Neutrophil (primary cell): ENCODE measurements around the gene TJP2.

Source experiments
- H3K27ac ChIP-seq: fragments of 200-600 bp; sonication (generic); 2 replicates; pipeline ENCODE4 v1.5.1; 2016; ENCODE audit warnings: mild to moderate bottlenecking, moderate library complexity
- H3K27me3 ChIP-seq: fragments of 200-600 bp; sonication (generic); 2 replicates; pipeline ENCODE4 v1.6.0; 2016; ENCODE audit warnings: mild to moderate bottlenecking
- H3K36me3 ChIP-seq: fragments of 200-600 bp; sonication (generic); 2 replicates; pipeline ENCODE4 v1.5.1; 2017
- H3K4me1 ChIP-seq, 2 experiments: fragments of 200-600 bp in 1 of 2; sonication (generic) in 1 of 2; 1 replicate in 1 of 2; 2 replicates in 1 of 2; pipeline versions ENCODE4 v1.5.1 to v1.6.1; 2013 to 2016; ENCODE audit warnings: low read depth in 1 of 2, low read length in 1 of 2, mild to moderate bottlenecking in 1 of 2, moderate library complexity in 1 of 2; ENCODE audit not compliant: control insufficient read depth in 1 of 2, insufficient read depth in 1 of 2
- H3K4me3 ChIP-seq, 2 experiments: fragments of 200-600 bp in 1 of 2; sonication (generic) in 1 of 2; 1 replicate in 1 of 2; 2 replicates in 1 of 2; pipeline ENCODE4 v1.5.1; 2013 to 2016; ENCODE audit warnings: low read depth in 1 of 2, low read length in 1 of 2, mild to moderate bottlenecking in 1 of 2, moderate library complexity in 1 of 2
- H3K9me3 ChIP-seq: fragments of 200-600 bp; sonication (generic); 2 replicates; pipeline ENCODE4 v1.5.1; 2016
- TF ChIP-seq, protein P1 (sequence below): fragments of 200-600 bp; sonication (generic); IDR thresholded peaks from 2 replicates; pipeline ENCODE4 v1.5.1; 2016; ENCODE audit warnings: antibody characterized with exemption

Gene TJP2

DNA sequence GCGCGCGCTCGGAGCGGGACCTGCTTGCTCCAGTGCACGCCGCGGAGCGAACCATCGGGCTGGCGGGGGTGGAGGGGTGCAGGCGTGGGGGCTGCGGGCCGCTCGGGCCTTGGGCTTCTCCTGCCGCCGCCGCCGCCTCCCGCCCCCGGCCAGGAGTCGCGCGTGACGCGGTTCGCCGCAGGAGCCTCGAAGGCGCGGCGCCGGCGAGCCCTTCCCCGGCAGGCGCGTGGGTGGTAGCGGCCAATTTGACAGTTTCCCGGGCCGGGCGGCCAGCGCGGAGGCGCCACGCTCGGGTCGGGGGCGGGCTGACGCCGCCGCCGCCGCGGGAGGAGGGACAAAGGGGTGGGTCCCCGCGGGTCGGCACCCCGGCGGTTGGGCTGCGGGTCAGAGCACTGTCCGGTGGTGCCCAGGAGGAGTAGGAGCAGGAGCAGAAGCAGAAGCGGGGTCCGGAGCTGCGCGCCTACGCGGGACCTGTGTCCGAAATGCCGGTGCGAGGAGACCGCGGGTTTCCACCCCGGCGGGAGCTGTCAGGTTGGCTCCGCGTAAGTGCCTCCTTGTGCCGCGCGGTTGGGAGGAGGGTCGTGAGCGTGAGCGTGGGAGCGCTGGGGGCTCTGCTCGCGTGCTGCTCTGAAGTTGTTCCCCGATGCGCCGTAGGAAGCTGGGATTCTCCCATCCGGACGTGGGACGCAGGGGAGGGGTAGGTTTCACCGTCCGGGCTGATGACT is at the start of gene TJP2:
TSS of gene TJP2 (plus strand) at position 387 of the 725 bp plus-strand sequence. CDS start at position 483, 96 bp downstream.
- H3K4me1 ChIP-seq = peaks cover 23 to 28% of the 10 kb centered on the region in 2 experiments
- TF ChIP-seq, protein P1, sequence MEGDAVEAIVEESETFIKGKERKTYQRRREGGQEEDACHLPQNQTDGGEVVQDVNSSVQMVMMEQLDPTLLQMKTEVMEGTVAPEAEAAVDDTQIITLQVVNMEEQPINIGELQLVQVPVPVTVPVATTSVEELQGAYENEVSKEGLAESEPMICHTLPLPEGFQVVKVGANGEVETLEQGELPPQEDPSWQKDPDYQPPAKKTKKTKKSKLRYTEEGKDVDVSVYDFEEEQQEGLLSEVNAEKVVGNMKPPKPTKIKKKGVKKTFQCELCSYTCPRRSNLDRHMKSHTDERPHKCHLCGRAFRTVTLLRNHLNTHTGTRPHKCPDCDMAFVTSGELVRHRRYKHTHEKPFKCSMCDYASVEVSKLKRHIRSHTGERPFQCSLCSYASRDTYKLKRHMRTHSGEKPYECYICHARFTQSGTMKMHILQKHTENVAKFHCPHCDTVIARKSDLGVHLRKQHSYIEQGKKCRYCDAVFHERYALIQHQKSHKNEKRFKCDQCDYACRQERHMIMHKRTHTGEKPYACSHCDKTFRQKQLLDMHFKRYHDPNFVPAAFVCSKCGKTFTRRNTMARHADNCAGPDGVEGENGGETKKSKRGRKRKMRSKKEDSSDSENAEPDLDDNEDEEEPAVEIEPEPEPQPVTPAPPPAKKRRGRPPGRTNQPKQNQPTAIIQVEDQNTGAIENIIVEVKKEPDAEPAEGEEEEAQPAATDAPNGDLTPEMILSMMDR = no peak

GRCh38 chr9:69130456-69131441 is 43.3 kb upstream of the TJP2 start:
- no peaks in the 10 kb centered on the region for H3K36me3 ChIP-seq
- H3K9me3 ChIP-seq = no peaks in the 10 kb centered on the region
- no peak overlapping the region for H3K4me3 ChIP-seq
- no peaks in the 10 kb centered on the region for H3K27me3 ChIP-seq
- H3K4me1 ChIP-seq = no peaks in the 10 kb centered on the region
- H3K27ac ChIP-seq = no peak overlapping the region
- TF ChIP-seq, protein P1 = no peak

More for the DNA sequence above, at the start of gene TJP2:
- Histone ChIP-seq H3K27ac (peak within 1 kb of the TSS; percentile 33), H3K9me3 (no peaks in the 10 kb centered on the region), H3K27me3 (peaks cover 21% of the 10 kb centered on the region), H3K36me3 (no peaks in the 10 kb centered on the region), H3K4me3 (peak within 1 kb of the TSS; percentile 66 to 67)

DNA sequence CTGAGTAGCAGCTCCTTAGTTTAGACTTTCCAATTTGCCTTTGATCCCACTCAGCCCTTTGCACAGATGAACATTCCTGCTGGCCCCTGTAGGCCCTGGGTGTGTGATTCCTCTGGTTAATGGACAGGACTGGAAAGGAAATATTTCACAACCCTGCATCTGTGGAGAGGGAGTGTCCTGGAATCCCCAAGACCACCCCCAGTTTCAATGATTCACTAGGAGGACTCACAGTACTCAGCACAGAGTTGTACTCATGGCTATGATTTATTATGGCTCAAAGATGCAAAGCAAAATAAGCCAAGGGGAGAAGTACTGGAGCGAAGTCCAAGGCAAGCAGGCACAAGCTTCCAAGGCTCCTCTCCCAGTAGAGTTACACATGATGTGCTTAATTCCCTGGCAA is 42.4 kb upstream of the TJP2 start:
- Histone ChIP-seq H3K36me3 (no peaks in the 10 kb centered on the region), H3K9me3 (no peaks in the 10 kb centered on the region), H3K27ac (no peak overlapping the region), H3K27me3 (no peaks in the 10 kb centered on the region), H3K4me3 (no peak overlapping the region), H3K4me1 (no peaks in the 10 kb centered on the region)
- TF ChIP-seq, protein P1 = no peak

DNA sequence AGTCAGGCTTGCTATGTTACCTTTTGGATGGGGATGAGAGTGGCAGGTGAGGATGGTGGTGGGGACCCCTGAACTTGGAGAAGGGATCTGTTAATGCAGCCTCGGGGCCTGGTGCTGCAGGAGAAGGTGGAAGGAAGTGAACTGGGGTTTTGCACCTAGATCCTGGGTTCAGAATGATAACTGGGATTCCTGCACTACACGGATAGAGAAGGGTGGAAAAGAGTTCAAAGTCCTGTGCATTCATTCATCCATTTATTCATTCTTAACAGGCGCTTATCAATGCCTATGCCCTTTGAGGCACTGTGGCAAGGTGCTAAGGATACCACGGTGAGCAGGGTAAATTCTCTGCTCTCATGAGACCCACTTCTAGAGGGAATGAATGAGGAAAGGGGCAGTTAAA is 41.7 kb upstream of the TJP2 start:
- Histone ChIP-seq H3K4me1 (no peaks in the 10 kb centered on the region), H3K27ac (no peak overlapping the region)
- TF ChIP-seq, protein P1 = no peak

GRCh38 chr9:69134412-69134811 is 39.7 kb upstream of the TJP2 start:
- TF ChIP-seq, protein P1 = no peak
- Histone ChIP-seq H3K36me3 (no peaks in the 10 kb centered on the region), H3K27ac (no peak overlapping the region), H3K4me1 (no peaks in the 10 kb centered on the region), H3K9me3 (no peaks in the 10 kb centered on the region), H3K4me3 (no peak overlapping the region), H3K27me3 (no peaks in the 10 kb centered on the region)

More for the DNA sequence above, 41.7 kb upstream of the TJP2 start:
- no peaks in the 10 kb centered on the region for H3K9me3 ChIP-seq
- no peaks in the 10 kb centered on the region for H3K27me3 ChIP-seq
- no peak overlapping the region for H3K4me3 ChIP-seq
- no peaks in the 10 kb centered on the region for H3K36me3 ChIP-seq
